T-helper 22 cell (primary cell): ENCODE data around the gene TMEM150A.
"Not testable (repeated sequence)": the region's sequence is repeated elsewhere in the genome, so short reads cannot be mapped to it uniquely, and the experiment has no call there.

Source experiments
- DNase-seq: peaks from one replicate; pipeline ENCODE4 v3.0.0-alpha.2; 2020; ENCODE audit warnings: low read depth

Gene TMEM150A

GRCh38 chr2:85602476-85603234 is at the start of gene TMEM150A:
Gene TMEM150A (minus strand): TSS chr2:85602698. CDS start chr2:85601948, 750 bp downstream.
- peak; percentile 78 for DNase-seq

GRCh38 chr2:85652056-85652455 is 49.6 kb upstream of the TMEM150A start:
- no peak for DNase-seq

GRCh38 chr2:85651097-85651496 is 48.6 kb upstream of the TMEM150A start:
- no peak for DNase-seq

- no peak for DNase-seq
These were observed 48.0 kb upstream of the TMEM150A start for GRCh38 chr2:85650456-85650855.

- no peak for DNase-seq
These were observed 47.0 kb upstream of the TMEM150A start for GRCh38 chr2:85649201-85650190.

- no peak for DNase-seq
These were observed 46.1 kb upstream of the TMEM150A start for GRCh38 chr2:85648619-85649018.

- DNase-seq, result no peak
These were observed 45.5 kb upstream of the TMEM150A start for GRCh38 chr2:85647823-85648526.

GRCh38 chr2:85646166-85646565 is 43.7 kb upstream of the TMEM150A start:
- DNase-seq, result no peak

- DNase-seq, result no peak
These were observed 42.4 kb upstream of the TMEM150A start for GRCh38 chr2:85644909-85645308.

- DNase-seq, result no peak
These were observed 40.2 kb upstream of the TMEM150A start for GRCh38 chr2:85642725-85643124.

GRCh38 chr2:85635636-85636035 is 33.1 kb upstream of the TMEM150A start:
- no peak for DNase-seq

GRCh38 chr2:85635011-85635410 is 32.5 kb upstream of the TMEM150A start:
- no peak for DNase-seq

- no peak for DNase-seq
These were observed 28.8 kb upstream of the TMEM150A start for GRCh38 chr2:85631316-85631715.

- DNase-seq, result no peak
These were observed 26.2 kb upstream of the TMEM150A start for GRCh38 chr2:85628658-85629057.

GRCh38 chr2:85623991-85624390 is 21.5 kb upstream of the TMEM150A start:
- no peak for DNase-seq

GRCh38 chr2:85621338-85621737 is 18.8 kb upstream of the TMEM150A start:
- DNase-seq, result no peak

GRCh38 chr2:85619617-85620016 is 17.1 kb upstream of the TMEM150A start:
- DNase-seq, result no peak

- not testable (repeated sequence) for DNase-seq
These were observed 15.2 kb upstream of the TMEM150A start for GRCh38 chr2:85617723-85618122.

GRCh38 chr2:85615413-85615728 is 12.9 kb upstream of the TMEM150A start:
- DNase-seq, result no peak

GRCh38 chr2:85614757-85615156 is 12.3 kb upstream of the TMEM150A start:
- not testable (repeated sequence) for DNase-seq

- no peak for DNase-seq
These were observed 11.4 kb upstream of the TMEM150A start for GRCh38 chr2:85613717-85614515.
